OCI-LY3 (cell line): ENCODE results near the gene MXRA8.
"Not testable (repeated sequence)": the region's sequence is repeated elsewhere in the genome, so short reads cannot be mapped to it uniquely, and the experiment has no call there.

ENCODE experiments used
- H2AFZ ChIP-seq: fragments of 200-600, 300-600 bp; shearing (Covaris generic); 2 replicates; pipeline ENCODE4 v1.6.0; 2014; ENCODE audit warnings: antibody characterized with exemption, low read depth, low read length
- H3K27ac ChIP-seq: fragments of 200-600, 300-600 bp; sonication (generic); 2 replicates; pipeline ENCODE4 v1.5.1; 2014; ENCODE audit warnings: mild to moderate bottlenecking, low read length, moderate library complexity, mixed read lengths
- H3K27me3 ChIP-seq: fragments of 200-600, 300-600 bp; sonication (generic); 2 replicates; pipeline ENCODE4 v1.6.1; 2014; ENCODE audit warnings: low read depth, low read length, mixed read lengths
- H3K36me3 ChIP-seq: fragments of 200-600, 300-600 bp; sonication (generic); replicated peaks from 2 replicates; pipeline ENCODE3; 2014; ENCODE audit warnings: low read depth, low read length, mixed read lengths
- H3K4me1 ChIP-seq: fragments of 300-600, 200-600 bp; sonication (generic); 2 replicates; pipeline ENCODE4 v1.6.1; 2014; ENCODE audit warnings: low read length, mixed read lengths
- H3K4me2 ChIP-seq: fragments of 200-600, 300-600 bp; sonication (generic); 2 replicates; pipeline ENCODE4 v1.6.1; 2014; ENCODE audit warnings: low read length, mixed read lengths
- H3K4me3 ChIP-seq: fragments of 300-600, 200-600 bp; sonication (generic); 2 replicates; pipeline ENCODE4 v1.5.1; 2014; ENCODE audit warnings: antibody characterized with exemption, mild to moderate bottlenecking, low read length, moderate library complexity
- H3K79me2 ChIP-seq: fragments of 300-600, 200-600 bp; shearing (Covaris generic); 2 replicates; pipeline ENCODE4 v1.6.1; 2014; ENCODE audit warnings: mild to moderate bottlenecking, low read length, mixed read lengths
- H3K9ac ChIP-seq: fragments of 300-600, 200-600 bp; shearing (Covaris generic); 2 replicates; pipeline ENCODE4 v1.6.0; 2014; ENCODE audit warnings: mild to moderate bottlenecking, low read length, moderate library complexity
- H3K9me3 ChIP-seq: fragments of 200-600, 300-600 bp; shearing (Covaris generic); 2 replicates; pipeline ENCODE4 v1.6.1; 2014; ENCODE audit warnings: low read length, mixed read lengths; ENCODE audit not compliant: insufficient read depth
- H4K20me1 ChIP-seq: fragments of 200-600, 300-600 bp; sonication (generic); 2 replicates; pipeline ENCODE4 v1.6.1; 2016; ENCODE audit warnings: low read length, mixed read lengths; ENCODE audit not compliant: insufficient read depth
- CTCF ChIP-seq: fragments of 200-600, 300-600 bp; sonication (generic); IDR thresholded peaks from 2 replicates; pipeline ENCODE4 v1.5.1; 2014; ENCODE audit warnings: antibody characterized with exemption, low read length, low read depth
- EZH2phosphoT487 ChIP-seq: fragments of 200-600 bp; shearing (Covaris generic); IDR thresholded peaks from 2 replicates; pipeline ENCODE4 v1.6.1; 2018; ENCODE audit warnings: antibody characterized with exemption, mixed run types, low read depth

Gene MXRA8

GRCh38 chr1:1406101-1406820 lies 47.9 kb upstream of the MXRA8 start:
- Histone ChIP-seq H4K20me1 (no peaks in the 10 kb centered on the region), H3K4me3 (peak overlapping the region; percentile 82), H2AFZ (no peak overlapping the region), H3K36me3 (peaks cover 45% of the 10 kb centered on the region), H3K9me3 (no peaks in the 10 kb centered on the region), H3K9ac (peak overlapping the region; percentile 85), H3K4me1 (peaks cover 16% of the 10 kb centered on the region), H3K27ac (peak overlapping the region; percentile 71), H3K4me2 (peak overlapping the region; percentile 90), H3K27me3 (no peaks in the 10 kb centered on the region), H3K79me2 (peaks cover 73% of the 10 kb centered on the region)
- TF ChIP-seq CTCF (no peak), EZH2phosphoT487 (no peak)

GRCh38 chr1:1403653-1404052 lies 45.3 kb upstream of the MXRA8 start:
- no peak overlapping the region for H3K27ac ChIP-seq
- no peak overlapping the region for H3K4me3 ChIP-seq
- H3K27me3 ChIP-seq, result no peaks in the 10 kb centered on the region
- no peaks in the 10 kb centered on the region for H4K20me1 ChIP-seq
- no peak overlapping the region for H3K4me2 ChIP-seq
- H3K9ac ChIP-seq, result no peak overlapping the region
- H3K4me1 ChIP-seq, result peaks cover 26% of the 10 kb centered on the region
- H3K9me3 ChIP-seq, result no peaks in the 10 kb centered on the region
- no peak for TF ChIP-seq EZH2phosphoT487
- no peak for TF ChIP-seq CTCF
- no peak overlapping the region for H2AFZ ChIP-seq
- peaks cover 86% of the 10 kb centered on the region for H3K79me2 ChIP-seq
- peaks cover 47% of the 10 kb centered on the region for H3K36me3 ChIP-seq

DNA sequence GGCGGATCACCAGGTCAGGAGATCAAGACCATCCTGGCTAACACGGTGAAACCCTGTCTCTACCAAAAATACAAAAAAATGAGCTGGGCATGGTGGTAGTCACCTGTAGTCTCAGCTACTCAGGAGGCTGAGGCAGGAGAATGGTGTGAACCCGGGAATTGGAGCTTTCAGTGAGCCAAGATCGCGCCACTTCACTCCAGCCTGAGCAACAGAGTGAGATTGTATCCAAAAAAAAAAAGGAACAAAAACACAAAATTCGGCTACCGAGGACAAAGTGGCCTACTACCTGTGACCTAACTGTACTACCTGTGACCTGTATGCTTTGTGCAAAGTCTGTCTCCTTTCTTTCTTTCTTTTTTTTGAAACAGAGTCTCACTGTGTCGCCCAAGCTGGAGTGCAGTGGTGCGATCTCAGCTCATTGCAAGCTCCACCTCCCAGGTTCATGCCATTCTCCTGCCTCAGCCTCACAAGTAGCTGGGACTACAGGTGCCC lies 44.6 kb upstream of the MXRA8 start:
- not testable (repeated sequence) for H3K27me3 ChIP-seq, H3K9ac ChIP-seq, H3K4me2 ChIP-seq, H2AFZ ChIP-seq, H3K4me3 ChIP-seq, H3K27ac ChIP-seq, H4K20me1 ChIP-seq, H3K9me3 ChIP-seq
- Histone ChIP-seq H3K79me2 (peaks cover 86% of the 10 kb centered on the region), H3K36me3 (peaks cover 46% of the 10 kb centered on the region), H3K4me1 (peaks cover 25% of the 10 kb centered on the region)

- H3K9me3 ChIP-seq, result no peaks in the 10 kb centered on the region
- H3K36me3 ChIP-seq, result peaks cover 53% of the 10 kb centered on the region
- H2AFZ ChIP-seq, result no peak overlapping the region
- H3K4me3 ChIP-seq, result no peak overlapping the region
- no peak overlapping the region for H3K9ac ChIP-seq
- peaks cover 86% of the 10 kb centered on the region for H3K79me2 ChIP-seq
- TF ChIP-seq CTCF (peak; percentile 59), EZH2phosphoT487 (no peak)
- H4K20me1 ChIP-seq, result no peaks in the 10 kb centered on the region
- H3K4me1 ChIP-seq, result peaks cover 30% of the 10 kb centered on the region
- H3K27ac ChIP-seq, result no peak overlapping the region
- no peak overlapping the region for H3K4me2 ChIP-seq
- no peaks in the 10 kb centered on the region for H3K27me3 ChIP-seq
Measured at GRCh38 chr1:1402072-1402900, 43.9 kb upstream of the MXRA8 start.
